HCT116 (cell line): ENCODE results near the gene RAB3C.

ENCODE experiments used
- ELF1 ChIP-seq: IDR thresholded peaks from 2 replicates; pipeline ENCODE4 v1.6.1; 2012; ENCODE audit warnings: low read depth, borderline replicate concordance
- EZH2 ChIP-seq: fragments of 200-600 bp; sonication (generic); IDR thresholded peaks from 2 replicates; pipeline ENCODE4 v1.6.1; 2017; ENCODE audit warnings: antibody characterized with exemption, mixed run types
- FOSL1 ChIP-seq: IDR thresholded peaks from 2 replicates; pipeline ENCODE4 v1.6.1; 2012; ENCODE audit warnings: low read depth
- POLR2A ChIP-seq: IDR thresholded peaks from 2 replicates; pipeline ENCODE4 v1.7.0; 2011; ENCODE audit warnings: borderline replicate concordance; ENCODE audit not compliant: insufficient read depth, insufficient read length; ENCODE audit errors: extremely low read depth
- POLR2AphosphoS5 ChIP-seq: IDR thresholded peaks from 2 replicates; pipeline ENCODE4 v1.6.1; 2011; ENCODE audit warnings: mild to moderate bottlenecking, low read depth, low read length, moderate library complexity
- SIN3A ChIP-seq: IDR thresholded peaks from 2 replicates; pipeline ENCODE4 v1.6.1; 2012; ENCODE audit warnings: low read depth
- TF ChIP-seq, protein P1 (sequence below), 3 experiments: fragments of 200-600 bp in 1 of 3; sonication (generic) in 1 of 3; IDR thresholded peaks in 2 of 3; conservative IDR thresholded peaks in 1 of 3; 2 replicates each; pipeline ENCODE4 v1.5.1; 2012 to 2017; ENCODE audit warnings: low read depth in 2 of 3, low read length in 2 of 3, antibody characterized with exemption in 1 of 3, borderline replicate concordance in 1 of 3, control low read depth in 1 of 3, mild to moderate bottlenecking in 1 of 3, mixed read lengths in 1 of 3, mixed run types in 1 of 3, moderate library complexity in 1 of 3; ENCODE audit not compliant: insufficient read depth in 1 of 3
- TF ChIP-seq, protein P2 (sequence below): IDR thresholded peaks from 2 replicates; pipeline ENCODE4 v1.6.1; 2011; ENCODE audit warnings: mild to moderate bottlenecking, low read length, moderate library complexity; ENCODE audit not compliant: insufficient replicate concordance; ENCODE audit errors: extremely low read depth
- TF ChIP-seq, protein P3 (sequence below): IDR thresholded peaks from 2 replicates; pipeline ENCODE4 v1.6.1; 2012; ENCODE audit warnings: low read depth

DNA sequence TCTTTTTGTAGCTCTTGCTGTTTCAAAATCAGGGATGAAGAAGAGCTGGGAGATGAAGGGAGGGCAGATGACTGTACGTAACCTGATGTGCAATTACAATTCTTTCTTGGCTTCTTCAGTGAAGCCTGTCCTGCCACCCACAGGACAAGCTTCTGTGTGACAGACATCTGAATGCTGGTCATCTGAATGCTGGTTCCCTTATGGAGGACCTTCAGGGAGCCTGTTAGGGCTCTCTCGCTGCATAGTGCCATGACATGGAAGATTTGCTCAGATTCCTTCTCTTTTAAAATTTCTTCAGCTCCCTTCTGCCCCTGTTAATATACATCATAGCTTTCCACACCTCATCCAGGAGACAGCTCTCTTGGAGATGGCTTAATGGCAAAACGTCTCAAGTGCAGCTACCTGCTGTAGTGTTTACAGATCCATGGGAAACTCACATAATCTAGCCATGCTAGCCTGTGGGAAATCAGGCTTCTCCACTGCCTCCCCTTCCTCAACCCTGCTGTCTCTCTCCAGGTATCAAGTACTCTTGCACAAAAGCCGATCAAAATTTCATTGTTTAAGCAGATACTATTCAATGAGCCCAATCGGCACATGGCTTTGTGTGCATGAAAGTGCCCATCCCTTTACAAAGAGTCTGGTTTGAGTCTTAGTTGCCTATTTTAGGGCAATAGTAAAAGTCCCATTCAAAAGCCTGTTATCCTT is 134.6 kb downstream of the RAB3C start:
- TF ChIP-seq, protein P1, sequence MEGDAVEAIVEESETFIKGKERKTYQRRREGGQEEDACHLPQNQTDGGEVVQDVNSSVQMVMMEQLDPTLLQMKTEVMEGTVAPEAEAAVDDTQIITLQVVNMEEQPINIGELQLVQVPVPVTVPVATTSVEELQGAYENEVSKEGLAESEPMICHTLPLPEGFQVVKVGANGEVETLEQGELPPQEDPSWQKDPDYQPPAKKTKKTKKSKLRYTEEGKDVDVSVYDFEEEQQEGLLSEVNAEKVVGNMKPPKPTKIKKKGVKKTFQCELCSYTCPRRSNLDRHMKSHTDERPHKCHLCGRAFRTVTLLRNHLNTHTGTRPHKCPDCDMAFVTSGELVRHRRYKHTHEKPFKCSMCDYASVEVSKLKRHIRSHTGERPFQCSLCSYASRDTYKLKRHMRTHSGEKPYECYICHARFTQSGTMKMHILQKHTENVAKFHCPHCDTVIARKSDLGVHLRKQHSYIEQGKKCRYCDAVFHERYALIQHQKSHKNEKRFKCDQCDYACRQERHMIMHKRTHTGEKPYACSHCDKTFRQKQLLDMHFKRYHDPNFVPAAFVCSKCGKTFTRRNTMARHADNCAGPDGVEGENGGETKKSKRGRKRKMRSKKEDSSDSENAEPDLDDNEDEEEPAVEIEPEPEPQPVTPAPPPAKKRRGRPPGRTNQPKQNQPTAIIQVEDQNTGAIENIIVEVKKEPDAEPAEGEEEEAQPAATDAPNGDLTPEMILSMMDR (IDR thresholded peaks at IDR 0.05 in 2 of 3, conservative IDR thresholded peaks at IDR 0.05 in 1 of 3; ENCODE audit: borderline replicate concordance in 1 of 3, insufficient read depth in 1 of 3, low read depth in 2 of 3, low read length in 2 of 3), result no peak
- TF ChIP-seq, protein P2, sequence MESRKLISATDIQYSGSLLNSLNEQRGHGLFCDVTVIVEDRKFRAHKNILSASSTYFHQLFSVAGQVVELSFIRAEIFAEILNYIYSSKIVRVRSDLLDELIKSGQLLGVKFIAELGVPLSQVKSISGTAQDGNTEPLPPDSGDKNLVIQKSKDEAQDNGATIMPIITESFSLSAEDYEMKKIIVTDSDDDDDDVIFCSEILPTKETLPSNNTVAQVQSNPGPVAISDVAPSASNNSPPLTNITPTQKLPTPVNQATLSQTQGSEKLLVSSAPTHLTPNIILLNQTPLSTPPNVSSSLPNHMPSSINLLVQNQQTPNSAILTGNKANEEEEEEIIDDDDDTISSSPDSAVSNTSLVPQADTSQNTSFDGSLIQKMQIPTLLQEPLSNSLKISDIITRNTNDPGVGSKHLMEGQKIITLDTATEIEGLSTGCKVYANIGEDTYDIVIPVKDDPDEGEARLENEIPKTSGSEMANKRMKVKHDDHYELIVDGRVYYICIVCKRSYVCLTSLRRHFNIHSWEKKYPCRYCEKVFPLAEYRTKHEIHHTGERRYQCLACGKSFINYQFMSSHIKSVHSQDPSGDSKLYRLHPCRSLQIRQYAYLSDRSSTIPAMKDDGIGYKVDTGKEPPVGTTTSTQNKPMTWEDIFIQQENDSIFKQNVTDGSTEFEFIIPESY, result no peak
- no peak for TF ChIP-seq EZH2
- TF ChIP-seq SIN3A, result no peak
- TF ChIP-seq, protein P3, sequence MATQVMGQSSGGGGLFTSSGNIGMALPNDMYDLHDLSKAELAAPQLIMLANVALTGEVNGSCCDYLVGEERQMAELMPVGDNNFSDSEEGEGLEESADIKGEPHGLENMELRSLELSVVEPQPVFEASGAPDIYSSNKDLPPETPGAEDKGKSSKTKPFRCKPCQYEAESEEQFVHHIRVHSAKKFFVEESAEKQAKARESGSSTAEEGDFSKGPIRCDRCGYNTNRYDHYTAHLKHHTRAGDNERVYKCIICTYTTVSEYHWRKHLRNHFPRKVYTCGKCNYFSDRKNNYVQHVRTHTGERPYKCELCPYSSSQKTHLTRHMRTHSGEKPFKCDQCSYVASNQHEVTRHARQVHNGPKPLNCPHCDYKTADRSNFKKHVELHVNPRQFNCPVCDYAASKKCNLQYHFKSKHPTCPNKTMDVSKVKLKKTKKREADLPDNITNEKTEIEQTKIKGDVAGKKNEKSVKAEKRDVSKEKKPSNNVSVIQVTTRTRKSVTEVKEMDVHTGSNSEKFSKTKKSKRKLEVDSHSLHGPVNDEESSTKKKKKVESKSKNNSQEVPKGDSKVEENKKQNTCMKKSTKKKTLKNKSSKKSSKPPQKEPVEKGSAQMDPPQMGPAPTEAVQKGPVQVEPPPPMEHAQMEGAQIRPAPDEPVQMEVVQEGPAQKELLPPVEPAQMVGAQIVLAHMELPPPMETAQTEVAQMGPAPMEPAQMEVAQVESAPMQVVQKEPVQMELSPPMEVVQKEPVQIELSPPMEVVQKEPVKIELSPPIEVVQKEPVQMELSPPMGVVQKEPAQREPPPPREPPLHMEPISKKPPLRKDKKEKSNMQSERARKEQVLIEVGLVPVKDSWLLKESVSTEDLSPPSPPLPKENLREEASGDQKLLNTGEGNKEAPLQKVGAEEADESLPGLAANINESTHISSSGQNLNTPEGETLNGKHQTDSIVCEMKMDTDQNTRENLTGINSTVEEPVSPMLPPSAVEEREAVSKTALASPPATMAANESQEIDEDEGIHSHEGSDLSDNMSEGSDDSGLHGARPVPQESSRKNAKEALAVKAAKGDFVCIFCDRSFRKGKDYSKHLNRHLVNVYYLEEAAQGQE, result no peak
- no peak for TF ChIP-seq POLR2A
- no peak for TF ChIP-seq POLR2AphosphoS5
- no peak for TF ChIP-seq ELF1
- no peak for TF ChIP-seq FOSL1
